Breast epithelium (tissue), 4 donors: Measurements from ENCODE around the gene APEX2. TPM values are rescaled to one million over a fixed set of nuclear protein-coding genes. Genes with fewer than 3 reads are reported as not detected.
"Not testable (repeated sequence)": the region's sequence is repeated elsewhere in the genome, so short reads cannot be mapped to it uniquely, and the experiment has no call there.

ENCODE experiments used
- DNase-seq, 2 donors: peaks; one replicate each; pipeline ENCODE4 v3.0.0-alpha.2; 2019; ENCODE audit warnings: low spot score in 2 of 2
- H3K27ac ChIP-seq, 2 donors: fragments of 200-600 bp; sonication (generic) in 1 of 2; one replicate each; pipeline ENCODE4 v1.5.1; 2016 to 2019; ENCODE audit warnings: mild to moderate bottlenecking in 1 of 2
- H3K27me3 ChIP-seq, 2 donors: fragments of 200-600 bp; sonication (generic) in 1 of 2; one replicate each; pipeline versions ENCODE4 v1.5.1 to v1.6.0; 2017 to 2019; ENCODE audit warnings: control low read depth in 1 of 2, mild to moderate bottlenecking in 1 of 2
- H3K36me3 ChIP-seq: fragments of 200-600 bp; one replicate; pipeline ENCODE4 v1.5.1; 2019
- H3K4me1 ChIP-seq, 2 donors: fragments of 200-600 bp; sonication (generic); one replicate each; pipeline ENCODE4 v1.5.1; 2016 to 2019; ENCODE audit warnings: control low read depth in 1 of 2
- H3K4me3 ChIP-seq, 3 donors: fragments of 200-600 bp; sonication (generic); 1 replicate in 2 of 3; 2 replicates in 1 of 3; pipeline ENCODE4 v1.5.1; 2016 to 2019; ENCODE audit warnings: mild to moderate bottlenecking in 3 of 3, moderate library complexity in 2 of 3
- H3K9me3 ChIP-seq, 2 donors: fragments of 200-600 bp; sonication (generic) in 1 of 2; one replicate each; pipeline ENCODE4 v1.5.1; 2016 to 2019; ENCODE audit warnings: control low read depth in 1 of 2
- POLR2A ChIP-seq: fragments of 450-650 bp; IDR thresholded peaks from one replicate; pipeline ENCODE4 v1.6.1; 2016; ENCODE audit warnings: antibody characterized with exemption, mild to moderate bottlenecking, moderate library complexity
- POLR2AphosphoS5 ChIP-seq, 3 donors: sonication (generic); formaldehyde crosslinking; IDR thresholded peaks; one replicate each; pipeline ENCODE4 v1.6.1; 2017; ENCODE audit warnings: antibody characterized with exemption in 3 of 3
- intact Hi-C: fragments of 100-400 bp; cut with DNase I; formaldehyde crosslinking; loops from one replicate; pipeline ENCODE4 v1.15.1; 2023; ENCODE audit warnings: low total_unique reads
- total RNA-seq, 3 donors: library from RNA; depleted of rRNA; stranded (reverse); fragments of >200 nt; gene quantifications; one replicate each; pipeline ENCODE4 v1.1.0, GENCODE V29; 2016
- TF ChIP-seq, protein P1 (sequence below), 3 donors: fragments of 450-650 bp; IDR thresholded peaks; one replicate each; pipeline ENCODE4 v1.5.1; 2016 to 2017; ENCODE audit warnings: antibody characterized with exemption in 3 of 3, mild to moderate bottlenecking in 3 of 3, moderate library complexity in 3 of 3

Gene APEX2
- total RNA-seq, 3 donors from 2014 or later: 6.7 to 13.2 (median 10.8) TPM

- no peak for DNase-seq
- Histone ChIP-seq H3K36me3 (no peaks in the 10 kb centered on the region), H3K4me3 (no peak overlapping the region), H3K4me1 (no peaks in the 10 kb centered on the region), H3K27ac (no peak overlapping the region), H3K9me3 (no peaks in the 10 kb centered on the region), H3K27me3 (peaks cover 0 to 5% of the 10 kb centered on the region in 2 donors)
- TF ChIP-seq POLR2A (no peak), POLR2AphosphoS5 (IDR thresholded peaks at IDR 0.05) (no peak)
- TF ChIP-seq, protein P1, sequence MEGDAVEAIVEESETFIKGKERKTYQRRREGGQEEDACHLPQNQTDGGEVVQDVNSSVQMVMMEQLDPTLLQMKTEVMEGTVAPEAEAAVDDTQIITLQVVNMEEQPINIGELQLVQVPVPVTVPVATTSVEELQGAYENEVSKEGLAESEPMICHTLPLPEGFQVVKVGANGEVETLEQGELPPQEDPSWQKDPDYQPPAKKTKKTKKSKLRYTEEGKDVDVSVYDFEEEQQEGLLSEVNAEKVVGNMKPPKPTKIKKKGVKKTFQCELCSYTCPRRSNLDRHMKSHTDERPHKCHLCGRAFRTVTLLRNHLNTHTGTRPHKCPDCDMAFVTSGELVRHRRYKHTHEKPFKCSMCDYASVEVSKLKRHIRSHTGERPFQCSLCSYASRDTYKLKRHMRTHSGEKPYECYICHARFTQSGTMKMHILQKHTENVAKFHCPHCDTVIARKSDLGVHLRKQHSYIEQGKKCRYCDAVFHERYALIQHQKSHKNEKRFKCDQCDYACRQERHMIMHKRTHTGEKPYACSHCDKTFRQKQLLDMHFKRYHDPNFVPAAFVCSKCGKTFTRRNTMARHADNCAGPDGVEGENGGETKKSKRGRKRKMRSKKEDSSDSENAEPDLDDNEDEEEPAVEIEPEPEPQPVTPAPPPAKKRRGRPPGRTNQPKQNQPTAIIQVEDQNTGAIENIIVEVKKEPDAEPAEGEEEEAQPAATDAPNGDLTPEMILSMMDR (IDR thresholded peaks at IDR 0.05): no peak
- intact Hi-C loops: no loop called here
Measured at GRCh38 chrX:54977387-54977786, 22.8 kb upstream of the APEX2 start.

DNA sequence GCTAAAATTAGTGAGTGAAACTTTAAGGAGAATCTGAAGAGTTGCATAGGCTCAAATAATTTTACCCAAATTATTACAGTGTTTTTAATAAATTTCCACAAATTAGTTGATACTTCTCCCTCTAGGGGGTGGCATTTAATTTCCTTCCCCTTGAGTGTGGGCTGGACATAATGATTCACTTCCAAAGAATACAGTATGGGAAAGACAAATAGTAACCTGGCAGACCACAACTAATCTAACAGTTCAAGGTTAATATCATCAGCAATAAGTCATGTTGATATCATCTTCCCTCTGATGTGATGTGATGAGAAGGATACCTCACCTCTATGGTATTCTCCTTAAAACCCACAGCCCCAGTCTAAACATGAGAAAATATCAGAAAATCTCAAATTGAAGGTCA, 21.7 kb upstream of the APEX2 start:
- intact Hi-C loops: no loop called here
- TF ChIP-seq POLR2AphosphoS5 (IDR thresholded peaks at IDR 0.05): no peak
- TF ChIP-seq, protein P1 (IDR thresholded peaks at IDR 0.05): no peak
- no peak for TF ChIP-seq POLR2A
- no peak for DNase-seq
- Histone ChIP-seq H3K27me3 (peaks cover 0 to 5% of the 10 kb centered on the region in 2 donors), H3K36me3 (no peaks in the 10 kb centered on the region), H3K4me3 (no peak overlapping the region), H3K9me3 (peaks cover 0 to 4% of the 10 kb centered on the region in 2 donors), H3K27ac (no peak overlapping the region), H3K4me1 (no peaks in the 10 kb centered on the region)

- no peaks in the 10 kb centered on the region for H3K4me1 ChIP-seq
- intact Hi-C loops: no loop called here
- peaks cover 0 to 12% of the 10 kb centered on the region in 2 donors for H3K9me3 ChIP-seq
- H3K27me3 ChIP-seq: peaks cover 0 to 9% of the 10 kb centered on the region in 2 donors
- DNase-seq: no peak
- H3K27ac ChIP-seq: no peak overlapping the region
- H3K4me3 ChIP-seq: no peak overlapping the region
- H3K36me3 ChIP-seq: no peaks in the 10 kb centered on the region
- TF ChIP-seq, protein P1 (IDR thresholded peaks at IDR 0.05): no peak
- no peak for TF ChIP-seq POLR2A
Measured at GRCh38 chrX:54979432-54979831, 20.7 kb upstream of the APEX2 start.

DNA sequence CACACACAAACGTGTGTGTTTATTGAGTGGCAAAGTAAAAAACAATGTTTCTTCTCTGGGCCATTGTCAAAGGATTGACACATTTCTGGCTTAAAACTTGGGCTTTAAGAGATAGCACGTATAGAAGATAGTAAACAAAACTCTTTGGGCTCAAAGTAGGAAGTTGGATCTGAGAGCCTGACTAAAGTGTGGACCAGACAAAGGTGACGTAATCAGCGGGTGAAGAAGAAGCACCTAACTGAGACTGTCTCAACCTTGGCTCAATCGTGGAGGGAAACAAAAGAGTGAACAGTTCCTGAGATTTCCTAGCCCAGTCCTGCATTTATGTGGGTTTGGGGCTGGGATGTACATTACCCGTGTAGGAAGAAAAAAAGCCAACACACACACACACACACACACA, 19.8 kb upstream of the APEX2 start:
- TF ChIP-seq POLR2AphosphoS5 (IDR thresholded peaks at IDR 0.05): no peak
- H3K4me1 ChIP-seq: no peaks in the 10 kb centered on the region
- intact Hi-C loops: no loop called here
- no peaks in the 10 kb centered on the region for H3K36me3 ChIP-seq
- H3K27ac ChIP-seq: no peak overlapping the region
- DNase-seq: no peak
- H3K27me3 ChIP-seq: peaks cover 0 to 17% of the 10 kb centered on the region in 2 donors
- peaks cover 0 to 12% of the 10 kb centered on the region in 2 donors for H3K9me3 ChIP-seq
- no peak overlapping the region for H3K4me3 ChIP-seq

DNA sequence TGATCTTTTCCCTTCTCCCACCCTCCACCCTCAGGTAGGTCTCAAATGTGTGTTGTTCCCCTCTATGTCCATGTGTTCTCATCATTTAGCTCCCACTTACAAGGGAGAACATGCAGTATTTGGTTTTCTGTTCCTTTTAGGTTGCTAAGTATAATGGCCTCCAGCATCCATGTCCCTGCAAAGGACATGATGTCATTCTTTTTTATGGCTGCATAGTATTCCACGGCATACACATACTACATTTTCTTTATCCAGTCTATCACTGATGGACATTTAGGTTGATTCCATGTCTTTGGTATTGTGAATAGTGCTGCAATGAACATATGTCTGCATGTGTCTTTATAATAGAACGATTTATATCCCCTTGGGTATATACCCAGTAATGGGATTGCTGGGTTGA, 16.9 kb upstream of the APEX2 start:
- H3K27ac ChIP-seq, H3K36me3 ChIP-seq, intact Hi-C loops, H3K4me1 ChIP-seq, H3K4me3 ChIP-seq, DNase-seq: not testable (repeated sequence)
- peaks cover 0 to 12% of the 10 kb centered on the region in 2 donors for H3K9me3 ChIP-seq
- peaks cover 0 to 15% of the 10 kb centered on the region in 2 donors for H3K27me3 ChIP-seq

GRCh38 chrX:54991706-54992105, 8.5 kb upstream of the APEX2 start:
- H3K27me3 ChIP-seq: peaks cover 0 to 36% of the 10 kb centered on the region in 2 donors
- H3K4me1 ChIP-seq: no peaks in the 10 kb centered on the region
- no peak overlapping the region for H3K4me3 ChIP-seq
- TF ChIP-seq POLR2AphosphoS5 (IDR thresholded peaks at IDR 0.05): no peak
- no peak for TF ChIP-seq POLR2A
- TF ChIP-seq, protein P1 (IDR thresholded peaks at IDR 0.05): no peak
- intact Hi-C loops: no loop called here
- no peaks in the 10 kb centered on the region for H3K9me3 ChIP-seq
- DNase-seq: no peak
- no peak overlapping the region for H3K27ac ChIP-seq
- no peaks in the 10 kb centered on the region for H3K36me3 ChIP-seq
